ENCODE results near the gene ANKRD22. TPM values are rescaled to one million over a fixed set of nuclear protein-coding genes. Genes with fewer than 3 reads are reported as not detected.

Gene ANKRD22
- total and polyA plus RNA-seq, 2 of the 8 experiments (the other 6 are each of a cell fraction or from before 2014, with no cell fraction given): 0.68 TPM; not detected in 1

DNA sequence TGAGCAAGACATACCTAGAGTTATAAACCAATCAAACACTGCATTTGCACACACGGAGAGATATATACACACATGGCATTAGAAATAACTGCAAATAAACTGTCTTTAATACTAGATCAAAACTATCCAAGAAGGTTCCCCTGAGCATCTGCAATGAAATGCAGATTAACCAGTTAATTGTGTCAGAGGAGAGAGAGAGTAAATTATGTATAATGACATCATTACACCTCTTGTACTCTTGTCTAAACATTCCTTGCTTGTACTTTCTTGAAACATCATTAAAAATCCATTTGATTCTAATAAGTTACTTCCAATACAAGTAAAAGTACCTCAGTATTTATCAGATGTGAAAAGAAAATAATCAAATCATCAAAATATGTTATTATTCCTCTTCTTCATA is 932 bp downstream of the ANKRD22 start (continued):
- TF ChIP-seq ATF2 (IDR thresholded peaks at IDR 0.05; ENCODE audit: low read length) (no peak), RBBP5 (IDR thresholded peaks at IDR 0.05; ENCODE audit: borderline replicate concordance, low read depth, low read length) (no peak), CBX8 (IDR thresholded peaks at IDR 0.05; ENCODE audit: borderline replicate concordance, low read depth, low read length) (no peak), ASH2L (IDR thresholded peaks at IDR 0.05; ENCODE audit: low read length) (no peak), NANOG (IDR thresholded peaks at IDR 0.05; ENCODE audit: insufficient read depth, low read depth, low read length, poor library complexity, severe bottlenecking) (no peak)
